Stimulated activated CD8-positive, alpha-beta memory T cell treated with anti-CD3 and anti-CD28 coated beads, Interleukin-15, amount 100 ng/mL, for 24 hours (primary cell): ENCODE data around the gene MAP4K3.

Source experiments
- DNase-seq: peaks from one replicate; pipeline ENCODE4 v3.0.0-alpha.2; 2020; ENCODE audit warnings: low read depth

Gene MAP4K3

GRCh38 chr2:39443009-39443408, 5.9 kb upstream of the MAP4K3 start:
- DNase-seq = no peak

GRCh38 chr2:39437522-39438296, 624 bp upstream of the MAP4K3 start:
- DNase-seq = no peak

- DNase-seq = no peak
Measured at GRCh38 chr2:39435741-39436591, 1.1 kb downstream of the MAP4K3 start.

- DNase-seq = no peak
Measured at GRCh38 chr2:39435234-39435633, 1.9 kb downstream of the MAP4K3 start.

- no peak for DNase-seq
Measured at GRCh38 chr2:39434233-39434897, 2.7 kb downstream of the MAP4K3 start.

GRCh38 chr2:39433586-39434195, 3.4 kb downstream of the MAP4K3 start:
- DNase-seq = no peak

GRCh38 chr2:39432701-39433100, 4.4 kb downstream of the MAP4K3 start:
- no peak for DNase-seq

GRCh38 chr2:39431592-39432316, 5.3 kb downstream of the MAP4K3 start:
- no peak for DNase-seq

- no peak for DNase-seq
Measured at GRCh38 chr2:39429746-39430145, 7.3 kb downstream of the MAP4K3 start.

- no peak for DNase-seq
Measured at GRCh38 chr2:39424951-39425350, 12.1 kb downstream of the MAP4K3 start.

GRCh38 chr2:39422700-39423099, 14.4 kb downstream of the MAP4K3 start:
- no peak for DNase-seq

GRCh38 chr2:39421354-39421753, 15.7 kb downstream of the MAP4K3 start:
- no peak for DNase-seq

GRCh38 chr2:39419282-39420223, 17.5 kb downstream of the MAP4K3 start:
- DNase-seq = no peak

GRCh38 chr2:39418491-39418890, 18.6 kb downstream of the MAP4K3 start:
- DNase-seq = no peak

- no peak for DNase-seq
Measured at GRCh38 chr2:39416140-39416539, 20.9 kb downstream of the MAP4K3 start.

- no peak for DNase-seq
Measured at GRCh38 chr2:39413063-39413737, 23.9 kb downstream of the MAP4K3 start.

GRCh38 chr2:39411181-39411944, 25.7 kb downstream of the MAP4K3 start:
- no peak for DNase-seq

- DNase-seq = no peak
Measured at GRCh38 chr2:39409697-39410389, 27.2 kb downstream of the MAP4K3 start.
